Mesenchymal stem cell (in vitro differentiated cells and primary cell): Measurements from ENCODE around the gene FOXC2.

Experiments used
- DNase-seq: peaks from one replicate; pipeline ENCODE4 v3.0.0-alpha.2; 2013
- H2AFZ ChIP-seq: one replicate; pipeline ENCODE4 v1.6.1; 2013; ENCODE audit warnings: low read depth, mild to moderate bottlenecking, control low read depth, inconsistent platforms, low read length, moderate library complexity
- H2AK5ac ChIP-seq: 2 replicates; pipeline ENCODE4 v1.6.1; 2013; ENCODE audit warnings: low read length, moderate library complexity, mild to moderate bottlenecking, inconsistent platforms; ENCODE audit not compliant: severe bottlenecking
- H2BK120ac ChIP-seq: one replicate; pipeline ENCODE4 v1.6.1; 2013; ENCODE audit warnings: low read depth, mild to moderate bottlenecking, inconsistent platforms, low read length, moderate library complexity
- H2BK12ac ChIP-seq, 2 experiments: one replicate each; pipeline ENCODE4 v1.6.1; 2013; ENCODE audit warnings: inconsistent platforms in 2 of 2, low read length in 2 of 2, mild to moderate bottlenecking in 2 of 2, moderate library complexity in 2 of 2, control low read depth in 1 of 2
- H2BK15ac ChIP-seq: one replicate; pipeline ENCODE4 v1.6.1; 2013; ENCODE audit warnings: mild to moderate bottlenecking, low read depth, inconsistent platforms; ENCODE audit not compliant: poor library complexity, severe bottlenecking
- H2BK5ac ChIP-seq: 2 replicates; pipeline ENCODE4 v1.6.1; 2013; ENCODE audit warnings: low read depth, mild to moderate bottlenecking, low read length, control low read depth, inconsistent platforms; ENCODE audit not compliant: poor library complexity, severe bottlenecking
- H3K14ac ChIP-seq, 2 experiments: one replicate each; pipeline ENCODE4 v1.6.1; 2013; ENCODE audit warnings: inconsistent platforms in 2 of 2, low read length in 2 of 2, control low read depth in 1 of 2, mild to moderate bottlenecking in 1 of 2, moderate library complexity in 1 of 2
- H3K18ac ChIP-seq, 2 experiments: one replicate each; pipeline ENCODE4 v1.6.1; 2013; ENCODE audit warnings: inconsistent platforms in 2 of 2, low read length in 2 of 2, control low read depth in 1 of 2, low read depth in 1 of 2, mild to moderate bottlenecking in 1 of 2
- H3K23ac ChIP-seq, 2 experiments: one replicate each; pipeline ENCODE4 v1.6.1; 2013; ENCODE audit warnings: inconsistent platforms in 2 of 2, low read length in 2 of 2, mild to moderate bottlenecking in 2 of 2, moderate library complexity in 2 of 2, control low read depth in 1 of 2
- H3K27ac ChIP-seq: 2 replicates; pipeline ENCODE4 v1.5.1; 2013; ENCODE audit warnings: mild to moderate bottlenecking, moderate library complexity, low read length, control low read depth, inconsistent platforms; ENCODE audit not compliant: poor library complexity, severe bottlenecking
- H3K27me3 ChIP-seq, 2 experiments: 2 replicates each; pipeline versions ENCODE4 v1.6.1 to v1.7.0; 2013; ENCODE audit warnings: low read length in 2 of 2, mild to moderate bottlenecking in 2 of 2, moderate library complexity in 2 of 2, control low read depth in 1 of 2, inconsistent platforms in 1 of 2; ENCODE audit not compliant: control insufficient read depth in 1 of 2, insufficient read depth in 1 of 2
- H3K36me3 ChIP-seq, 2 experiments: 2 replicates each; pipeline versions ENCODE4 v1.6.1 to v1.7.0; 2013; ENCODE audit warnings: low read length in 2 of 2, control low read depth in 1 of 2, inconsistent platforms in 1 of 2, low read depth in 1 of 2, mild to moderate bottlenecking in 1 of 2; ENCODE audit not compliant: insufficient read depth in 2 of 2, control insufficient read depth in 1 of 2
- H3K4ac ChIP-seq, 2 experiments: one replicate each; pipeline ENCODE4 v1.6.1; 2013; ENCODE audit warnings: inconsistent platforms in 2 of 2, low read length in 2 of 2, mild to moderate bottlenecking in 2 of 2, moderate library complexity in 2 of 2, control low read depth in 1 of 2, low read depth in 1 of 2
- H3K4me1 ChIP-seq: 2 replicates; pipeline ENCODE4 v1.6.1; 2013; ENCODE audit warnings: low read depth, low read length, control low read depth; ENCODE audit not compliant: control insufficient read depth, insufficient read depth
- H3K4me2 ChIP-seq: 2 replicates; pipeline ENCODE4 v1.6.1; 2013; ENCODE audit warnings: low read length, mild to moderate bottlenecking, inconsistent platforms; ENCODE audit not compliant: poor library complexity, severe bottlenecking
- H3K4me3 ChIP-seq, 2 experiments: 2 replicates each; pipeline versions ENCODE4 v1.5.1 to v1.7.0; 2013; ENCODE audit warnings: low read length in 2 of 2, mild to moderate bottlenecking in 2 of 2, control low read depth in 1 of 2, low read depth in 1 of 2; ENCODE audit not compliant: insufficient read depth in 1 of 2
- H3K79me1 ChIP-seq: replicated peaks from 2 replicates; pipeline ENCODE4 v1.6.1; 2013; ENCODE audit warnings: mild to moderate bottlenecking, control low read depth, low read length, inconsistent platforms; ENCODE audit not compliant: poor library complexity, severe bottlenecking
- H3K9ac ChIP-seq: 2 replicates; pipeline ENCODE4 v1.7.0; 2013; ENCODE audit warnings: mild to moderate bottlenecking, low read length, moderate library complexity
- H3K9me3 ChIP-seq: 2 replicates; pipeline ENCODE4 v1.7.0; 2013; ENCODE audit warnings: mild to moderate bottlenecking, low read length; ENCODE audit not compliant: control insufficient read depth
- H4K8ac ChIP-seq: one replicate; pipeline ENCODE4 v1.6.1; 2013; ENCODE audit warnings: inconsistent platforms, mild to moderate bottlenecking, low read length, moderate library complexity
- H4K91ac ChIP-seq: one replicate; pipeline ENCODE4 v1.6.1; 2013; ENCODE audit warnings: mild to moderate bottlenecking, low read length, inconsistent platforms
- WGBS: methylation state at CpG from one replicate; pipeline ENCODE4 v1.1.7; 2013; ENCODE audit warnings: mixed read lengths; 5-methylcytosine and 5-hydroxymethylcytosine counted together

FOXC2 gene

GRCh38 chr16:86563469-86564345 lies 2.9 kb upstream of the FOXC2 start:
- H3K9ac ChIP-seq, result peak overlapping the region; percentile 82
- no peak overlapping the region for H3K14ac ChIP-seq
- peaks cover 7% of the 10 kb centered on the region for H3K4me1 ChIP-seq
- H2BK12ac ChIP-seq, result peak overlapping the region in 1 of 2 experiments; percentile 50
- H4K8ac ChIP-seq, result no peak overlapping the region
- peak; percentile 85 for DNase-seq
- peak overlapping the region in 1 of 2 experiments; percentile 29 for H3K18ac ChIP-seq
- H3K27ac ChIP-seq, result peak overlapping the region; percentile 47
- no peak overlapping the region for H2BK120ac ChIP-seq
- no peak overlapping the region for H3K4ac ChIP-seq
- H2BK5ac ChIP-seq, result peak overlapping the region; percentile 73
- WGBS, result 1% methylated on average over 41 of the region's 41 CpGs
- peak overlapping the region; percentile 97 for H3K4me2 ChIP-seq
- no peak overlapping the region for H2AFZ ChIP-seq
- H3K23ac ChIP-seq, result no peak overlapping the region
- no peak overlapping the region for H2BK15ac ChIP-seq
- H3K79me1 ChIP-seq, result peaks cover 4% of the 10 kb centered on the region
- H3K36me3 ChIP-seq, result peaks cover 0 to 9% of the 10 kb centered on the region in 2 experiments
- H2AK5ac ChIP-seq, result no peak overlapping the region
- peaks cover 0 to 54% of the 10 kb centered on the region in 2 experiments for H3K27me3 ChIP-seq
- peak overlapping the region; percentile 48 to 75 for H3K4me3 ChIP-seq
- H3K9me3 ChIP-seq, result no peaks in the 10 kb centered on the region
- no peak overlapping the region for H4K91ac ChIP-seq

- H4K91ac ChIP-seq, result no peak overlapping the region
Measured at GRCh38 chr16:86565181-86565631, 1.4 kb upstream of the FOXC2 start.

GRCh38 chr16:86565644-86566511 lies 751 bp upstream of the FOXC2 start:
- Histone ChIP-seq H3K9ac (peak overlapping the region; percentile 42), H2BK5ac (peak overlapping the region; percentile 75), H3K9me3 (no peaks in the 10 kb centered on the region), H2BK120ac (peak overlapping the region; percentile 61), H4K91ac (no peak overlapping the region), H3K27me3 (peaks cover 0 to 60% of the 10 kb centered on the region in 2 experiments), H2BK15ac (peak overlapping the region; percentile 82), H3K27ac (peak overlapping the region; percentile 84), H3K4ac (no peak overlapping the region), H3K4me3 (peak overlapping the region; percentile 54 to 73), H3K4me2 (peak overlapping the region; percentile 95), H2BK12ac (peak overlapping the region in 1 of 2 experiments; percentile 66), H4K8ac (peak overlapping the region; percentile 15), H3K23ac (peak overlapping the region; percentile 79 to 85), H2AK5ac (no peak overlapping the region), H3K18ac (peak overlapping the region in 1 of 2 experiments; percentile 80), H3K79me1 (peaks cover 4% of the 10 kb centered on the region), H3K4me1 (peaks cover 6% of the 10 kb centered on the region), H2AFZ (no peak overlapping the region), H3K36me3 (peaks cover 0 to 12% of the 10 kb centered on the region in 2 experiments), H3K14ac (peak overlapping the region in 1 of 2 experiments; percentile 30)
- WGBS, result 6% methylated on average over 35 of the region's 53 CpGs
- no peak for DNase-seq

More at GRCh38 chr16:86565181-86565631, 1.4 kb upstream of the FOXC2 start:
- H3K9me3 ChIP-seq, result no peaks in the 10 kb centered on the region
- no peak overlapping the region for H2AK5ac ChIP-seq
- peak overlapping the region; percentile 79 for H3K27ac ChIP-seq
- peak overlapping the region; percentile 42 for H3K9ac ChIP-seq
- H2BK5ac ChIP-seq, result peak overlapping the region; percentile 75
- H2AFZ ChIP-seq, result no peak overlapping the region
- WGBS, result 25% methylated on average over 15 of the region's 16 CpGs
- peaks cover 4% of the 10 kb centered on the region for H3K79me1 ChIP-seq
- no peak overlapping the region for H4K8ac ChIP-seq
- H3K14ac ChIP-seq, result no peak overlapping the region
- H2BK120ac ChIP-seq, result no peak overlapping the region
- peak overlapping the region; percentile 54 to 73 for H3K4me3 ChIP-seq
- H3K18ac ChIP-seq, result no peak overlapping the region
- peaks cover 0 to 12% of the 10 kb centered on the region in 2 experiments for H3K36me3 ChIP-seq
- no peak overlapping the region for H3K23ac ChIP-seq
- peaks cover 6% of the 10 kb centered on the region for H3K4me1 ChIP-seq
- H2BK15ac ChIP-seq, result peak overlapping the region; percentile 7
- DNase-seq, result no peak
- H3K27me3 ChIP-seq, result peaks cover 0 to 56% of the 10 kb centered on the region in 2 experiments
- H2BK12ac ChIP-seq, result peak overlapping the region in 1 of 2 experiments; percentile 31
- peak overlapping the region; percentile 95 for H3K4me2 ChIP-seq
- peak overlapping the region in 1 of 2 experiments; percentile 79 for H3K4ac ChIP-seq
